NCI-H2196 treated with DMSO at 0.1 percent for 48 hours (cell line): ENCODE data around the gene NECAB3.
"Not testable (repeated sequence)": the region's sequence is repeated elsewhere in the genome, so short reads cannot be mapped to it uniquely, and the experiment has no call there.

ENCODE experiments used
- DNase-seq: peaks from one replicate; lab custom pipeline; 2025; ENCODE audit not compliant: unreplicated experiment; lab: John Stamatoyannopoulos, UW

The NECAB3 gene

DNA sequence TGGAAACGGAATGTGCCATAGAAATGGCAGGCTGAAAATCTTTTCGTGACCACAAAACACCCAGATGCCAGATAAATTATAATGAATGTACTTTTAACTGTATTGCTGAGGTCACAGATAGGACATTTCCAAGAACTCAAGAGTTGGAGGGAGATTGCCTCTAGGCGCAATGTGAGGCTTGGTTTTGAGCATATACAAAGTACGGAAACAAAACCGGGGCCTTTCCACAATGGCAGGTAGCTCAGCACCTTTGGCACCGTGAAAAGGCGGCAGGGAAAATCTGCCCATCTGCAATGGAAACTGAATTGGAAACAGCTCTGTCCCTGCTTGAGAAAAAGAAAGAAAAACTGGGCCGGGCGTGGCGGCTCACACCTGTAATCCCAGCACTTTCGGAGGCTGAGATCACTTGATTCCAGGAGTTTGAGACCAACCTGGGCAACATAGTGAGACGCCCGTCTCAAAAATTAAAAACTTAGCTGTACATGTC, 22.6 kb downstream of the NECAB3 start:
- DNase-seq: no peak

DNA sequence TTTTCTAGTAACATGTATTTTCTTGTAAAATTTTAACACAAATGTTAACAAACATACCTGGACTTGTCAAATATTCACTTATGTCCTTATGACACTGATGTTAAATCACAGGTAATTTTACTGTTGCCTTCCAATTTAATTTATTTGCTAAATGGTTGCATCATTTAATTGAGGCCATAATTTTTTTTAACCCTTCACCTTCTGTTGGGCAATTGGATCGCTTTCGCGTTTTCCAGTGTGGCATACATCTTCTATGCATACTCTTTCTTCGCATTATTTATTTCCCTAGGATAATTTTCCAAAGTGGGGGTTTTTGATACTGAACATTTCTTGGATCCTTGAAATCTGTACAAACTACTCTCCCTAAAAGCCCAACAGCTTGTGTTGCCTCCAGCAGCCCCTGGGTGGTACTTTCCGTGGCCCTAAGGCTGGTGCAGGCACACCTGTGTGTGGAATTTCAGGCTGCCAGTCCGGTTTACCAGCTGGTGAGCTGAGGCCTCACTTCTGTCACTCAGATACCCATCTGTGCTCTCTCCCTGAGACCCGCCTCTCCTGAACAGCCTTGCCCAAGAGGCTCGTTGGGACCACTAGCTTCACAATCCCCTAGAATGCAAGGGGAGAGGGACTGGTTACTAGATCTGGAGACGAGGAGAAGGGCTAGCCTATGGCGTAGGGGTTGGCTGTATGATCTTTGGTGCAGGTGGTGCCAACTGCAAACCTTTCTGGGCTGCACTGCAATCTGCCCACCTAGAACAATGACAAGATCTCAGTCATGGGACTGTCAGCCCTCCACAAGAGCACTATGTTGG, 23.3 kb downstream of the NECAB3 start:
- no peak for DNase-seq

DNA sequence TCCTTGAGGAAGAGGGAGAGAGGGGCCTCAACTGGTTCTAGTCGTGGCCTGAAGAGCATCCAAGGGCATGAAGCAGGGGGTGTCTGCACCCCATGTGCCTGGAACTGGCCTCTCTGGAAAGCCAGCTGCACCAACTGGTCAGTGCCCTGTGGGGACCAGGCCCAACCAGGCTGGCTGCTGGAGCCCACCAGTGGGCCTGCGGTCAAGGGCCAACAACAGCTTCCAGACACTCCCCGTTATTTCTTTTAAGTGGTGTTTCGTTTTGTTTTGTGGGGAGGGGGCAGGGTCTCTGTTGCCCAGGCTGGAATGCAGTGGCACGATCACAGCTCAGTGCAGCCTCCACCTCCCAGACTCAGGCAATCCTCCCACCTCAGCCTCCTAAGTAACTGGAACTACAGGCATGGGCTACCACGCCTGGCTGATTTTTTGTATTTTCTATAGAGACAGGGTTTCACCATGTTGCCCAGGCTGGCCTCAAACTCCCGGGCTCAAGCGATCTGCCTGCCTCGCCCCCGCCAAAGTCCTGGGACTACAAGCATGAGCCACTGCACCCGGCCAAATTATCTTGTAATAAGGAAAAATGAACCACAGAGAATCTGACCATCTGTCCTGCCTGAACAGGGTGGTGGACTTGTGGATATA, 24.0 kb downstream of the NECAB3 start:
- no peak for DNase-seq

DNA sequence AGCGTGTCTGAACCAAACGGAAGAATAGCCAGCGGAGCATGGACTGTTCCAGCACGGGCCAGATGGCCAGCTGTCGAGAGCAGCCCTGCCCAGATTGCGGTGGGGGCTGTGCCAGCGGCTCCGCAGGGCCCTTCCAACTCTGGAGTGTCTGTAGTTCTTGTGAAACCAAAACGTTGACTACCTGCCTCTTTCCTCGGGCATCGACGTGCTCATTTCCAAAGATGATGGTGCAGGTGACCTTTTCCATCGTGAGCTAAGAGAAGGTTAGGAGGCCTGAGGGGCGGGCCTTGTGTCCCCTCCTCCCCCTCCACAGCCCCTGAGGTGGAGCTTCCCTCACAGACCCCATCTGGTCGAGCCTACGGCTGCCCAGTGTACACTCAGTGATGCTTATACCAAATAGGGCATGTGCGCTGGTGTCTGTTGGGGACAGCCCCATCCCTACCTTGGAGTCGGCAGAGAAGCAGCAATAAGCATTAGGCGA, 25.0 kb downstream of the NECAB3 start:
- no peak for DNase-seq

DNA sequence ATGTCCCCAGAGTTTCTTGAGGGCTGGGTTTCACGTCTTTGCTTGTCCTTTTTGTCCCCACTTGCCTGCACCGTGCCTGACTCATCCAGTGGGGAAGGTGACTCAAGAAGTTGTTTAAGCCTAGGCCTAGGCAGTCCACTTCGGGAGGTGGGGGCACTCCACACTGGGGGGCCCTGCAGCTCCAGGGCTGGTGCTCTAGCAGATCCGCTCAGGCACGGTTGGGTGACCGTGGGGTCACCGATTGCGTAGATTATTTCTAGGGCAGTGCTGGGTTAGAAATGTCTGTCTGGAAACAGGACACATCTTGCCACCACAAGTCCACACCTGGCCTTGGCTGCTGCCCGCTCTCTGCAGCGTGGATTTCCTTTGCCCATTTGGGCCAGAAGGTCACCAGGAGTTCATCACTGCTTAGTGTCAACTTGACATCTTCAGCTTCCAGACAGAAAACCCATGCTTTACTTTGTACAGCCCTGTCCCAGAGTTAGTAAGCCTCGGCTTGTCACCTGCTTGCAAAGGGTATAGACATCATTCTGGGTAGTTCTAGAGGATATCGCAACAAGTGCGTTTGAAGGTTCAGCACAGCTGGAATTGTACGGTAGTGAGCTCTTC, 25.7 kb downstream of the NECAB3 start:
- no peak for DNase-seq

DNA sequence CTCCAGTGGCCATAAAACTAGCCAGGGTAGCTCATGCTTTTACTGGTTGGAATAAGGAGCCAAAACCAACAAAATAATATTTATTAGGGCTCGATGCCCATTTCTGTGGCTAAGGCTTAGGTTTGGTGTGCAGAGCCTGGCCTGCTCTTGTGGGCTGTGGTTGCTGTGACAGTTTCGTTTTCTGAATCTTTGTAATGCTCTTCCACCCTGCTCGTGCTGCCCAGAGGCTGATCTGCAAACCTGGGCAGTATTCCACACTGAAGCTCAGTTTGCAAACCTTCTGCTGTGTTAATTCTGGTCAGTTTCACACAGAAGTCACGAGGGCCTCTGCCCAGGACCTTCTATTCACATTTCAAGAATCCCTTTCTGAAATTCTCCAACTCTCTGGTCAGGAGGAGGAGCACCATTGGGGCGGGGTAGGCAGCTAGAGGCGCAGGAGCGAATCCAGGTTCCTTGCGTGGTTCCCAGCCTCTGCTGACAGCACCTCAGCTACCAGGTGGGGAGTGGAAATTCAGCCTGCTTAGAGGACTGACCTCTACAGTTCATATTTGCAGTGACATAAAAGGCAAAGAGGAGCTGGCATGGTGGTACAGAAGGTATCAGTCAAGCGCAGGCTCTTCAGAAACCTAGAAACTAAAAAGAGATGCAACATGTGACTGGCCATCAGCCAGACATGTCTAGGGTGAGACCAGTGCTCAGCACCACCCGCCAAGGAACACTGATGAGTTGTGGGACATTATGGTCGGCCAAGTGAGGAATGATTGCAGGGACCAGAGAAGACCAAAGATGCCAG, 26.4 kb downstream of the NECAB3 start:
- DNase-seq: peak; percentile 33

DNA sequence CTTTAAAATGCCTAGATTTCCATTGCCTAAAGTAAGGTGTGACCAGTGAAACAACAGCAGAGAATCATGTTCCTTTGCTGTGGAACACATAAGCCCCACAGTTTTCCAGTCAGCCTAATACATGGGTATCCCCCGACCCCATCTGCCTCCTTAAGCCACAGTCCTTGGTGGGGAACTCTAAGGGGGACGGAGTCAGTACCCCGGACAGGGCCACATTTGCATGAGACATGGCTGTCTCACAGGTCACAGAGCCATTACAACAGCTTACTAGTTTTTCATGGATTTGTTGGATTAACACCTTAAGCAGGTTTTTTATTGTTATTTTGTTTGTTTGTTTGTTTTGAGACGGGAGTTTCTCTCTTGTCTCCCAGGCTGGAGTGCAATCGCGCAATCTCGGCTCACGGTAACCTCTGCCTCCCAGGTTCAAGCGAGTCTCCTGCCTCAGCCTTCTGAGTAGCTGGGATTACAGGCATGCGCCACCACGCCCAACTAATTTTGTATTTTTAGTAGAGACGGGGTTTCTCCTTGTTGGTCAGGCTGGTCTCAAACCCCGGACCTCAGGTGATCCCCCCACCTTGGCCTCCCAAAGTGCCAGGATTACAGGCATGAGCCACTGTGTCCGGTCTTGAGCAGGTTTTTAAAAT, 27.1 kb downstream of the NECAB3 start:
- DNase-seq: not testable (repeated sequence)

DNA sequence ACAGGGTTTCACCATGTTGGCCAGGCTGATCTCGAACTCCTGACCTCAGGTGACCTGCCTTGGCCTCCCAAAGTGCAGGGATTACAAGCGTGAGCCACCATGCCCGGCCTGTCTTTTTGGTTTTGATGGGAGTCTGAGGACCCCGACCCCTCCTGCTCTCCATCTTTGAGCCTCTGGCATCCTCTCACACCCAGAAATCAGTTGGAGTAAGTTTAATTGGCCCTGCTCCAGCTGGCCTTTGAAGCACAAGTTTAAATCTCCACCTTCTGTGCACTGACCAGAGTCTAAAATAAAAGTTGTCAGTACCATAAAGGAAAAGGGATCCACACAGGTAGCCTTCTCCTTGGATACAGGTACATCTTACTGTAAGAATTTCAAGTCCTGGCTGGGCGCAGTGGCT, 28.0 kb downstream of the NECAB3 start:
- DNase-seq: no peak

DNA sequence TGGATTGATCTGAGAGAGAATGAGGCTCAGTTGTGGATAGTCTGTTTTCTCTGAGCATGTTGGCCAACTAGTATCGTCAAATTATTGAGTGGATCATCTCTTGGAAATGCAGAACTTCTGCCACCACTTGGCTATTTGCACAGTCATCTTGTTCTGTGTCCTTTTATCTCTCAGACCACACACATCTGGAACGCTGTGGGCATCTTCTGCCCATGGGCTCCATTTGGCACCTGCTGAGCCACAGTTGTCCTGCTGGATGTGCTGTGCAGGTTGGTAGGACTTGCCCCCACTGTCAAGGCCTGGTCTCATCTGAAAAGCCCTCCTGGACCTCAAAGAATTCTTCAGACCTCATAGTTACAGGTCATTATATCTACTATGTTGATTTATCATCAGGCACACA, 28.8 kb downstream of the NECAB3 start:
- DNase-seq: no peak

DNA sequence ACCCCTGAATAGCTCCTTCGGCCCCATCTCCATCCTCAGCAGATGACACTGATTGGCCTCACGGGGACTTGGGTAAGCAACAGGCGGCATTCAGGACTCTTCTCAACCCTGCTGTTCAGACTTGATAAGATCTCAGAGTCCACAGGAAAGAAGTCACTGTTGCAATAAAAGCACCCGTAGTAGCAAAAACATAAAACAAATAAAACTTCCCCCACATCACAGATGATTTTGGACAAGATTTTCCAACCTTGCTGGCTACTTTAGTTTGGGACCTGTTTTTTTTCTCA, 29.2 kb downstream of the NECAB3 start:
- no peak for DNase-seq

DNA sequence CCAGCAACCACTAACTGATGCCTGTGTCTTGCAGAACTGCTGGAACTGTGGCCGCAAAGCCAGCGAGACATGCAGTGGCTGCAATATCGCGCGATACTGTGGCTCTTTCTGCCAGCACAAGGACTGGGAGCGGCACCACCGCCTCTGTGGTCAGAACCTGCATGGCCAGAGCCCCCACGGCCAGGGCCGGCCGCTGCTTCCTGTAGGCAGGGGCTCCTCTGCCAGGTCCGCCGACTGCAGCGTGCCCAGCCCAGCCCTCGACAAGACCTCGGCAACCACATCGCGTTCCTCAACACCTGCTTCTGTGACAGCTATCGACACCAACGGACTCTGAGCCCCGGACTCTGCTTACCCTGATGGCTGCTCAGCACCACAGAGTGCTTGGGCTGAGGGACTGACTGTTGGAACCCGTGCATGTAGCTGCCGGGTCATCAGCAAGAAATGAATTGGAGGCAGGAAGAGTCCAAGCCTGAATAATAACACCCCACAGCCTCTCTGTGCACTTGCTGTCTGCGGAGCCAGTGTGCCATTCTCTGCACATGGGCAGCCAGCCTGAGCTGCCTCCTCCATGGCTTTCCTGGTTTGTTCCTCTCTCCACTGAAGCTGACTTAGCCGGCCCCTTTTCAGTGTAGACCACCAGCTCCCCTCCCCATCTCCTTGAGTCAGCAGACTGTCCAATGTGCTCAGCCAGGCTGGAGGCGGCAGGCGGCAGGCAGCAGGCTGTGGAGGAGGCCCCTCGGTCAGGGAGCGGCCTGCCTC, 29.7 kb downstream of the NECAB3 start:
- DNase-seq: no peak

DNA sequence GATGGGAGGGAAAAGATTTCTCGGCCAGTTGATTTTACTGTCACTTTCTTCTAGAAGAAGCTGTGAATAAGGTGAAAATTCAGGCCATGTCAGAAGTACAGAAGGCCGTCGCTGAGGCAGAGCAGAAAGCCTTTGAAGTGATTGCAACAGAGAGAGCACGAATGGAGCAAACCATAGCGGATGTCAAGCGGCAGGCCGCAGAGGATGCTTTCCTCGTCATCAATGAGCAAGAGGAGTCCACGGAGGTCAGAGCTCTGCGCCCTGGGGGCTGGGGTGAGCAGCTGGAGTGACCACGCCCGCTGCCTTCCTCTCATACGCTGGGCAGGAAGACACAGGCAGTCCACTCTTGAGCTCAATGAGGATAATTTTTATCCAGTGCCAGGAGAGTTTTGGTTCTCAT, 33.9 kb downstream of the NECAB3 start:
- DNase-seq: no peak

DNA sequence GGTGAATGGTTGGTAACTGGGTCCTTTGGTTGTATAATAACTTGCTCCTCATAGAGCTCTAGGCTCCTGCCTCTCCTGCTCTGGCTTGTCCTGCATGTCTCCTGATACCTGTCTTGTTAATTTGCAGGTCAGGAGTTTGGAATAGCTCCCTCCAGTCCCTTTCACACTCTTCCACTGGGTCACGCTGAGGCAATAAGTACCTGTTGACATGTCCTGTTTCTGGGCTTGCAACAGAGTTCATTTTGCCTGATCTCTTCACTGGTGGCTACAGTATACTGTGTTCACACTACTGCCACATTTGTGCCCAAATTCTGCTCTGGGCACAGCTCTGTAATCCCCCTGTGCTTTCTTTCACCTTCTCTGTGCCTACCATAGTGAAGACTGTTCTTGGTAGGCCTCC, 37.5 kb downstream of the NECAB3 start:
- DNase-seq: no peak

DNA sequence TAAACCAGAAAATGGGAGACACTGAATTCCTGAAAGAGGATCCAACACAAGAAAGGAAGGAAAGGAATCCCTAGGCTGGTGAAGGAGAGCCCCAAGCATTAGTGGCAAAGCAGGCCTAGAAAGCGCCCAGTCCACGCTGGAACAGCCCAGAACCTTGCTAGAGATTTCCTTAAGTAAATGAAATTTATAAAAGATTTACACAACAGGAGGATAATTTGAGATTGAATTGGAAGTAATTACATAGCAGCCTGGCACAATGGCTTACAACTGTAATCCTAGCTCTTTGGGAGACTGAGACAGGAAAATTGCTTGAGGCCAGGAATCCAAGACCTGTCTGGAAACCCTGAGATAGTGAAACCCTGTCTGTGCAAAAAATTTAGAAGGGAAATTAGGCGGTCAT, 38.9 kb downstream of the NECAB3 start:
- no peak for DNase-seq

DNA sequence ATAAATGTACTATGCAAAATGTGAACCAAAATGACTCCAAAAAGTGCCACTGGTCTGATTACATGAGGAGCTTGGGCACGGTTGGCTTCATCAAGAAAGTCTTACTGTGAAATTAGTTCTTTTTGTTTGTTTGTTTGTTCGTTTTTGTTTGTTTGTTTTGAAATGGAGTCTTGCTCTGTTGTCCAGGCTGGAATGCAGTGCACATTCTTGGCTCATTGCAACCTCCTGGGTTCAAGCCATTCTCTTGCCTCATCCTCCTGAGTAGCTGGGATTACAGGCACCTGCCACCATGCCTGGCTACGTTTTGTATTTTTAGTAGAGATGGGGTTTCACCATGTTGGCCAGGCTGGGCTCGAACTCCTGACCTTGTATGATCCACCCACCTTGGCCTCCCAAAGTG, 42.3 kb downstream of the NECAB3 start:
- not testable (repeated sequence) for DNase-seq

DNA sequence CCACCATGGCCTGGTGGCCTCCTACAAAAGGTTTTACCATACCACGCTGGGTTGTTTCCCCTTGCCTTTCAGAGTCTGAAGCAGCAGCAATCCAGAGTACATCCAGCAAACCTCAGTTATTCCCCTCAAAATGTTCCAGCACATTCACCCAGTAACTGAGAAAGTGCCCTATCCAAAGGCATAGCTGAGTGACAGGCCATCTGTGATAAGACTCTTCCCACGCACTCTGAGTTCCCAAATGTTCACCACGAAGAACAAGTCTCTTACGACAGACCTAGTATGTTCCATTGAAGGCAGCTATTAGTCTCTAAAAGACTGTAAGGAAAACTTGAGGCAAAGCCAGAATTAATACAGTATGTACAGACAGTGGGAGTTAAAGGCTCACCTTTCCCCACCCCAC, 43.7 kb downstream of the NECAB3 start:
- DNase-seq: no peak

DNA sequence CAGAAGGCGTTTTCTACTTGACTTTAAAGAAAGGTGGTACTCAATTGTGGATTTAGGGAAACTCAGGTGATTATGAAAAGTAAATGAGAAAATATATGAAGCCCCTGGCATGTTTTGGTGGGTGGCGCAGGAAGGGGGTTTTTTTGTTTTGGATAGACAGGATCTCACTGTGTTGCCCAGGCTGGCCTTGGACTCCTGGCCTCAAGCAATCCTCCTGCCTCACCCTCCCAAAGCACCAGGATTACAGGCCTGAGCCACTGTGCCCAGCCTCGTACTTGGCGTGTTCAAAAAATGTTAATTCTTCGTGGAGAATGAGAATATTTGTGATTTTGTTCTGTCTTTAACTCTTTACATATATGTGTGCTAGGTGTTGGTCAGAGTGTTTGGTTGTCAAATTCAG, 44.2 kb downstream of the NECAB3 start:
- no peak for DNase-seq

DNA sequence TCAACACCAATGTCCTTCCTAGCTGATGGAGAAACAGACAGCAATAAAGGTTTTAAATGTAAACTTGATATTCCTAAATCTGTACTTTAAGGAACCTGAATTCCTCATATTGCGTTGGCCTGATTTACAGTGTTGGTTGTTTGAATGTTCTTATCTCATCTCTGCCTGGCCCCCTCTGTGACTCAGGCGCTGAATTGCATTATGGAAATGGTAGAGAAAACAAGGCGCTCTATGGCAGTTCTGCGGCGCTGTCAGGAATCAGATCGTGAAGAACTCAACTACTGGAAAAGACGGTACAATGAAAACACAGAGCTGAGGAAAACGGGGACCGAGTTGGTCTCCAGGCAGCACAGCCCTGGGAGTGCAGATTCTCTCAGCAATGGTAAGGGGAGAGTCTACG, 44.7 kb downstream of the NECAB3 start:
- DNase-seq: no peak

DNA sequence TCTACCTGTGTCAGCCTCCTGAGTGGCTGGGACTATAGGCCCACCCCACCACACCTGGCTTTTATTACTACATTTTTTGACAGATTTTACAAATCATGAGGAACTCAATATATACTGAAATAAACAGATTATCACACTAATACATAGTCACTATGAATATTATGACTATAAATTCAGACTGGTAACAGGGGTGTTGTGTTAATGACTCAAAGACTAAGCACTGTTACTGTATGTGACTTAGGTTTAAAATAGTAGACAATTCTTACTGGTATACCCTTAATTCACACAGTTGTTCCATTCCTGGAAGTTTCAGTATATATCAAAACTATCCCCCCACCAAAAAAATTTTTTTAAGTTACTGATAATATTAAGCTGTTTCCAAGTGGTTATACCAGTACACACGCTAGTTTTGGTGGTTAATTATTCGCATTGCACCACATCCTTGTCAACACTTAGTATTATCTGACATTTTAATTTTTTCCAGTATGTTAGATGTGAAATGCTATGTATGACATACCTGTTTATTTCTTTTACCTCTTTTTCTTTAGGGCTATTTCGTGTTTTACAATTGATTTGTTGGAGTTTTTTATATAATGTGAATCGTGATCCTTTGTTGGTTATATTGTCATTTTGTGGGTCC, 46.5 kb downstream of the NECAB3 start:
- DNase-seq: no peak

DNA sequence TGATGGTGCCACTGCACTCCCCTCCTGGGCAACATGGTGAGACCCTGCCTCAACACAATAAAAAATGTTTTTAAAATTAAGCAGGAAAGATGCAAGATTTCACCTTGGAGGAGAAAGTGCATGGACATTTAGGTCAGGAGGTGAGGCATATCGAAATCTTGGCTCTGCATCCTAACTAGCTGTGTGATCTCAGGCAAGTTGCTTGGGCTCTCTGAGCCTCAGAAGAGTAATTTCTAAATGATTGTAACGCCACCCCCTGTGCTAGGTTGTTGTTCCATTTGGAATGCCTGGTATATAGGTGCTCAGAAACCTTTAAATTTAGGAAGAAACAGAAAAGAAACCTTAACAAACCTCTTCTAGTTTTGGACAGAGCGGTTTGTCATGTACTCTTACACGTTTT, 48.0 kb downstream of the NECAB3 start:
- no peak for DNase-seq
